ENCODE data around the gene FGF23.

- no peak for TF ChIP-seq CTCF (conservative IDR thresholded peaks at IDR 0.05 in 1 of 2, IDR thresholded peaks at IDR 0.05 in 1 of 2; ENCODE audit: low read depth in 1 of 2, low read length in 2 of 2)
- no peak for TF ChIP-seq EZH2 (IDR thresholded peaks at IDR 0.05; ENCODE audit: low read length, missing control alignments)
These were observed 43.5 kb upstream of the FGF23 start for GRCh38 chr12:4422985-4423384.

All from fibroblast of lung (primary cell).